Activated CD8-positive, alpha-beta memory T cell treated with anti-CD3 and anti-CD28 coated beads, Interleukin-2, amount 50 U/mL, for 1 hour (primary cell): ENCODE data around the gene C7.
"Not testable (repeated sequence)": the region's sequence is repeated elsewhere in the genome, so short reads cannot be mapped to it uniquely, and the experiment has no call there.

Experiments used
- DNase-seq: peaks from one replicate; pipeline ENCODE4 v3.0.0-alpha.2; 2020; ENCODE audit errors: extremely low read depth

Gene C7

DNA sequence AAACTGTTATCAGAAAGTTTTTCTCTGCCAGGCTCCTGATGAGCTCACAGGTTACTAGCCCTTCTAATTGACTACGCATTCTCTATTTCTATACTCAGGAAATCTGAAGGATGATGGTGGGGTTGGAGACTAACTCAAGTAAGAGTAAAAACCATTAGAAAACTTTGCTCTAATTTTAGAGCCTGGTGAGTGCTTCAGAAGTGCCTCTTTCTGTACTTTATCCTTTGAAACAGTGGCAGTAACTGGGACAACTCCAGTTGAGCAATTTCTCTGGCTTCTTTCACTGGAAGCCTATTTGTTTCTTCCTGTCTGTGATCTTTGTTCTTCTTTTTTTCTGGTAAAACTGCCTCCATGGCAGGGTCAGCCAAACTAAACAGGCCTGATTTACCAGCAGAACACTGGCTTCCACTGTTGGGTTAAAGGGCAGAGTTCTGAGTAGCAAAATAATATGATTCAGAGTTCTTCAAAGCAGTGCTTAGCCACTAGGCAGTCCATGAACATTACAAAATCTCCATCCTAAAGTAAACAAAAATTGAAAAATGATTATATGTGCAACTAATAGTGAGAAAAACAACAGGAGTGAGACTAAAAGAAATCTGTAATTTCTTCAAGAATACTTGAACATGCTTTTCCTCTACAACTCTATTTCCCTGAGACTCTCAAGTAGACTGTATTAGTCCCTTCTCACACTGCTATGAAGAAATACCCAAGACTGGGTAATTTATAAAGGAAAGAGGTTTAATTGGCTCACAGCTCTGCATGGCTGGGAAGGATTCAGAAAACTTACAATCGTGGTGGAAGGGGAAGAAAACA lies 82.1 kb downstream of the C7 start:
- no peak for DNase-seq

DNA sequence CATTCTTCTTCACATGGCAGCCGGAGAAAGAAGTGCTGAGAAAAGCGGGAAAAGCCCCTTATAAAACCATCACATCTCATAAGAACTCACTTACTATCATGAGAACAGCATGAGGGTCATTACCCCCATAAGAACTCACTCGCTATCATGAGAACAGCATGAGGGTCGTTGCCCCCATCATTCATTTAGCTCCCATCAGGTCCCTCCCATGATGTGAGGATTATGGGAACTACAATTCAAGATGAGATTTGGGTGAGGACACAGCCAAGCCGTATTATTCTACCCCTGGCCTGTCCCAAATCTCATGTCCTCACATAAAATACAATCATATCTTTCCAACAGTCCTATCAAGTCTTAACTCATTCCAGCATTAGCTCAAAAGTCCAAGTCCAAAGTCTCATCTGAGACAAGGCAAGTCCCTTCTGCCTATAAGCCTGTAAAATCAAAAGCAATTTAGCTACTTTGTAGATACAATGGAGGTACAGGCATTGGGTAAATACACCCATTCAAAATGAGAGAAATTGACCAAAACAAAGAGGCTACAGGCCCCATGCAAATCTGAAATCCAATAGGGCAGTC lies 82.8 kb downstream of the C7 start:
- no peak for DNase-seq

DNA sequence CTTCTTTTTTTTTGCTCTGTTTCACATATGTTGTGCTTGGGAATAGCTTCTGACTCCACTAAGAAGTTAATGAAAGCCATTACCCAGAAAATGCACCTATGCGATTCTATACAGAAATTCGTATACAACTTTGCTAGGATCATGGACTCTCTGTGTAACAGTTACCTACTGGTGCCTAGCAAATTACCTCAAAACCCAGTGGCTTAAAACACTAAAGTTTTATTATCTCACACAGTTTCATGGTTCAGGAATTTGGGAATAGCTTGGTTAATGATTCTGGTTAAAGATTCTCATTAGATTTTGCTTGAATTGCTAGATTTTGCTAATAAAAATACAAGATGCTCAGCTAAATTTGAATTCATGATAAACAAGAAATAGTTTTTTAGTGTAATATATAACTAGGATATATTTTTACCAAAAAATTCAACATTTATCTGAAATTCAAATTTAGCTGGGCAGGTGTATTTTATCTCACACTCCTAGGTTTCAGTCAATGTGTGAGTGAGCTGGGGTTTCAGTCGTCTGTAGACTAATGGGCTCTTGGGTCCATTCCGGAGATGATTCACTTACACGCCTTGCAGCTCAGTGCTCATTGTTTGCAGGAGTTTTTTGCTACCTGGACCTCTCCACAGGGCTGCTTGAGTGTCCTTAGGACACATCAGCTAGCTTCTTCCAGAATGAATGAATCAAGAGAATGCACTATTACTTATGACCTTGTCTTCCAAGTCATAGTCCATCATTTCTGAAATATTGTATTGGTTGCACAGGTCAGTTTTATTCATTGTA lies 86.7 kb downstream of the C7 start:
- no peak for DNase-seq

DNA sequence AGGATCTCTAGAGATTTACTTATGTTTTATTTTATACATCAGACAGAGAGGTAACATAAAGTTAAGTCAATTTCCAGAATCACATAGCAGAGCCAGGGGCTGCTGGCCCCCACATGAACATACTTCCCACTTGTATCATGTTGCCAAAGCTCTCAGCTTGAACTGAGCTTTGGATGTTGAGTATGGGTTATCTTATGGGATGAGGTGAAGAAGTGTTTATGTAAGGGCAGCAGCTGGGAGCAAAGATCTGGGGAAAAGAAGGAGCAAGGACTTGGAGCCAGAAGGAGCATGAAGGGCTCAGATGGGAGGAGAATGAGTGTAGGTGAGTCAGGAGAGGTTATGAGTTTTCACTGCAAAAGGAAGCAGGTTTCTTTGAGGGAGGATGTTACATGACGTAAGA lies 89.8 kb downstream of the C7 start:
- DNase-seq, result no peak

DNA sequence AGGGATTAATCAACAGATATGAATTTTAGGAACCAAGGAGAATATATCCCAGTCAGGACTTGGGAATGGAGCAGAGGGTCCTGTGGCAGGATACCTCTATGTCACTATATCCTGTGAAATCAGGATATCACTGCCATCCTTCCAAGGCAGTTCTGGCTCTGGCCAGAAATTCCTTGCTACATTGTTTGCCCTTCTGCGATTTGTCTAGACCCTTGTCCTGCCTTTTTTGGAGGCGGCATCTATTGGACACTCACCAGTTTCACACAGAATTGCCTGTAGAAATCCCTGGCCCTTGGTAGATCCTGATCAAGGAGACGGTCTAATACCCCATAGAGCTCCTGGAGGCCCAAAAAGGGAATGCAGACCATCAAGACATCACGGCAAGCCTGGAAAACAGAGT lies 90.7 kb downstream of the C7 start:
- DNase-seq, result no peak

DNA sequence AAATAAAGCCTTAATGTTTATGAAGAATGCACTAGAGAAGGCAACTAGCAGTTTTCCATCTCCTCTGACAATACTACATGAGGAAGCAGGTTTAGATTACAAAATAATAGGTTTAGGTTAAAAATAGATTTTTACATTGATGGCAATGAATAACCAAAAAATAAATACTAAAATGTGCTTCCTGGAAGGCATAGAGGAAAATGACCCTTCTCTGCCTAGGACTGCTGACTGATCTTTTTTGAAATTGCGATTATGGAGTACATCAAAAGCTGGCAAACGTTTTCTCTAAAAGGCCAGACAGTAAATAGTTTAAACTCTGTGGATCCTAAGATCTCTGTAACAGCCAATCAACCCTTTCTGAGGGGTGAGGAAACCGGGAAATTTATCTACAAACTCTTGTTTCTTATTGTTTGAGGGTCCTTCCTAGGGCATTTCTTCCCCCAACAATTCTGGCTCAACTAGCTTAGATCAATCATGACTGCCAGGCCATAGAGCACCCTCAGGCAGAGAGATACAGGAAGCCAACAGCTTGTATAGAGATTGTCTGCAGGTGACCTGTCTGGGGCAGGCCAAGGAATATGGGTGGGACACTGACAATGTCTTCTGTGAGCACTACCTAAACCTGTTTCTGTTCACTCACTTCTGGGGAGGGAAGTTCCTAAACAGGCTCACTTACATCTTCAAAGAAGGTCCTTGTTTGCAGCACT lies 94.5 kb downstream of the C7 start:
- no peak for DNase-seq

DNA sequence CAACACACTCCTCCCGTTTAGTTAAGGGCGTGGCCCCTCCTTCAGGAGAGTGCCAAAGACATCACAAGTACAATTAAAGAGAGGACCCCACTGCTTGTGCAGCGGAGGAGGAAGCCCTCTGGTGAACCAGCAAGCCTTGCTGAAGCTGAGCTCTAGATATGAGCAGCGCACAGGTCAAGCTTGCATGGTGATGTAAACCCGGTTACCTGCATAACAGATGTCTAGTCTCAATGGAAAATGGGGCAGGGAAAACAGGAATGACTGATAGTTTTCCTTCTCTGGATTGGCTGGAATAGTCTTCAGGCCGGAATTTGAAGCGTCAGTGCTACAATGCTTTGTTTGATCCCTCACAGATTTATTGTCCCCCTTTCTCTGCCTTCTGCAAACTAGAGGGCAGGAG lies 95.6 kb downstream of the C7 start:
- no peak for DNase-seq

DNA sequence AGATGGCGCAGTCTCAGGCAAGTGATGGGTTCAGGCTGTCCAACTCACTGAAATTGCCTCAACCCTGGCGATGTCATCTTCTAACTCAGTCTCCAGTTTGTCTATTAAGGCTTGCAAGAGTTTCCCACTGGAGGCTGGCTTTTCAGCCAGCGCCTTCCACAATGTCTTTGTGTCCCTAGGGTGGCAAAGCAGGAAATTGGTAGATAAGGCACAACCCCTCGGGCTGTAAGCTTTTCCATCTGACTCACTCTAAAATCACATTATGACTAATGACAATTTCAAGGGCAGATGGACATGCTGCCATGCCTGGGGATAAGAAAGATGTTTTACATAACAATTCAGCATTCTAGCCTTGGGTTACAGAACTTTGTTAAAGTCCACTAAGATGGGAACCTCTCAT lies 99.9 kb downstream of the C7 start:
- DNase-seq, result no peak

DNA sequence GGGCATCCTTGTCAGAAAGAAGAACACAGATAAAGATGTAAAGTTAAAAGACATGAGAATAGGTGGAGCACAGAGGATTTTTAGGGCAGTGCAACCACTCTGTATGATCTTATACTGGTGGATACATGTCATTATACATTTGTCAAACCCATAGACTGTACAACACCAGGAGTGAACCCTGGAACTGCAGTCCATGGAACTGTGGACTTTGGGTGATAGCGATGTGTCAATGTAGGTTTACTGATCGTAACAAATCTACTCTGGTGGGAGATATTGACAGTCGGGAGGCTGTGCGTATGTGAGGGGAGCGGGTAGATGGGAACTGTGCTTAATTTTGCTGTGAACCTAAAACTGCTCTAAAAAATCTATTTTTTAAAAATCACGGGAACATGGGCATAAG lies 101.3 kb downstream of the C7 start:
- no peak for DNase-seq

DNA sequence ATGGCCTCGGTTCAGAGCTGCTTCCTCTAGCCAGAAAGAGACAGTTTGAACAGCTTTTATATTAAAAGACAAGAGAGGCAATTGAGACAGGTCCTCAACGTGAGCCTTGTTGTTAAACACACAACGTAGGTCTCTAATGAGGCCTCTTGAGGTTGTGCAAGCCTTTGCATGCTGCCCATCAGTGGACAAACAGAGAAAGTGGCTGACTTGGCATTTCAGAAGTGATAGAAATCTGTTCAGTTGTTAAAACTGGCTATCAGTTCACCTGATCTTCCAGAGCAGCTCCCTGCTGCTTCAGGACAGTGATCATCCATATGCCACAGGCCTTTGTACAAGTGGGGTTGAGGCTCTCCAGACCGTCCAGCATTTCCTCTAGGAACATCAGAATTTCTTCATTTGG lies 103.0 kb downstream of the C7 start:
- DNase-seq, result no peak

DNA sequence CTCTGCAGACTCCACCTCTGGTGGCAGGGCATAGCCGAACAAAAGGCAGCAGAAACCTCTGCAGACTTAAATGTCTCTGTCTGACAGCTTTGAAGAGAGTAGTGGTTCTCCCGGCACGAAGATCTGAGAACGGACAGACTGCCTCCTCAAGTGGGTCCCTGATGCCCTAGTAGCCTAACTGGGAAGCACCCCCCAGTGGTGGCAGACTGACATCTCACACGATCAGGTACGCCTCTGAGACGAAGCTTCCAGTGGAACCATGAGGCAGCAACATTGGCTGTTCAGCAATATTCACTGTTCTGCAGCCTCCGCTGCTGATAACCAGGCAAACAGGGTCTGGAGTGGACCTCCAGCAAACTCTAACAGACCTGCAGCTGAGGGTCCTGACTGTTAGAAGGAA lies 113.3 kb downstream of the C7 start:
- not testable (repeated sequence) for DNase-seq
